Mucosa of descending colon (tissue), 3 donors: ENCODE data around the gene DPPA4. TPM values are rescaled to one million over a fixed set of nuclear protein-coding genes. Genes with fewer than 3 reads are reported as not detected.

ENCODE experiments used
- ATAC-seq: fragments of 200-7000 bp; cut with Tn5 transposase; one replicate; pipeline ENCODE4 v1.9.1; 2020; ENCODE audit warnings: mild to moderate bottlenecking, moderate library complexity
- DNase-seq, 3 donors: peaks; one replicate each; pipeline ENCODE4 v3.0.0-alpha.2; 2020
- H3K36me3 ChIP-seq: fragments of 200-600 bp; one replicate; pipeline ENCODE4 v1.8.0; 2021; ENCODE audit warnings: low read depth, mild to moderate bottlenecking
- H3K4me1 ChIP-seq: fragments of 200-600 bp; one replicate; pipeline ENCODE4 v1.8.0; 2021; ENCODE audit warnings: low read depth, mild to moderate bottlenecking
- H3K4me3 ChIP-seq: fragments of 200-600 bp; one replicate; pipeline ENCODE4 v1.8.0; 2021; ENCODE audit warnings: mild to moderate bottlenecking
- H3K9me3 ChIP-seq: fragments of 200-600 bp; one replicate; pipeline ENCODE4 v1.8.0; 2021; ENCODE audit warnings: mild to moderate bottlenecking
- intact Hi-C, 2 donors: fragments of 100-400 bp; cut with DNase I in 1 of 2; cut with micrococcal nuclease in 1 of 2; formaldehyde crosslinking; loops; one replicate each; pipeline versions ENCODE4 v1.11.0 to v1.11.1; 2022; cut with DNase I, micrococcal nuclease
- total RNA-seq, 3 donors: library from RNA; stranded (reverse); fragmentation: NEBNext Ultra II Directional in 2 of 3; extraction: Animal tissue kit (Norgen Biotek cat#: 25700) in 2 of 3; gene quantifications; one replicate each; pipeline versions ENCODE4 v1.2.1 to v1.2.4, GENCODE V29; 2021 to 2023
- TF ChIP-seq, protein P1 (sequence below): fragments of 200-600 bp; IDR thresholded peaks from one replicate; pipeline ENCODE4 v1.8.0; 2022; ENCODE audit warnings: antibody characterized with exemption, mild to moderate bottlenecking
- donor health status: DM: no; HTN: no; CAD: no; lungs with moderate emphysema.
- donor health status: DM: no; HTN: no; CAD: no.
- donor health status: DM: no; HTN: yes; CAD: no.

The DPPA4 gene
- total RNA-seq, 3 donors from 2014 or later, result not detected

DNA sequence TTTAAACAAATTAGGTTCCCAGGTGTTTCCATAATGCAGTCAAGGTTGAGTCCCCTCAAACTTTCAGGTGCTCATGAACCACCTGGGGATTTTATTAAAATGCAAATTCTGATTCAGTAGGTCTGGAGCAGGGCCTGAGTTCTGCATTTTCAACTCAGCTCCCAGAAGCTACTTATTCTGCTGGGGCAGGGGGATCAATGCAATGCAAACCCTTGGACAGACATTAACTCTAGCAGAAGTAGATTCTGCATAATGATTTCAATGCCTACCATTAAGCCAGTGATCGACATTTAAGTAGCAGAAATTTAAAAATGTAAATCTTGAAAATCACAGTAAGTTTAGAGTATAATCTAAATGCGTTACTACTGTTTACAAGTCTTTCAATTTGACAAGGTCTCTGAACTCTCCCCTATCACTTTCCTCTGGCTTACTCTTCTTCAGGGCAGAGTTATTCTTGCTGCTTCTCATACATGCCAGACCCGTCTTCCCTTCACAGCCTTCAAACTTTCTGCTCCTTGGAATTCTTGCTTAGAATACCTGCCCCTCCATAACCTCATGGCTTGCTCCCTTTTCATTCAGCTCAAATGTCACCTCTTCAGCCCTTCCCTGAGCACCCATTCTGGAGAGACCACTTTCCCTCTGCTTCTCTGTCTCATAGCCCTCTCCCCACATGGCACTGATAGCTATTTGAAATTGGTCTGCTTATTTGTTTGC is 19.3 kb upstream of the DPPA4 start:
- no peaks in the 10 kb centered on the region for H3K4me1 ChIP-seq
- TF ChIP-seq, protein P1, sequence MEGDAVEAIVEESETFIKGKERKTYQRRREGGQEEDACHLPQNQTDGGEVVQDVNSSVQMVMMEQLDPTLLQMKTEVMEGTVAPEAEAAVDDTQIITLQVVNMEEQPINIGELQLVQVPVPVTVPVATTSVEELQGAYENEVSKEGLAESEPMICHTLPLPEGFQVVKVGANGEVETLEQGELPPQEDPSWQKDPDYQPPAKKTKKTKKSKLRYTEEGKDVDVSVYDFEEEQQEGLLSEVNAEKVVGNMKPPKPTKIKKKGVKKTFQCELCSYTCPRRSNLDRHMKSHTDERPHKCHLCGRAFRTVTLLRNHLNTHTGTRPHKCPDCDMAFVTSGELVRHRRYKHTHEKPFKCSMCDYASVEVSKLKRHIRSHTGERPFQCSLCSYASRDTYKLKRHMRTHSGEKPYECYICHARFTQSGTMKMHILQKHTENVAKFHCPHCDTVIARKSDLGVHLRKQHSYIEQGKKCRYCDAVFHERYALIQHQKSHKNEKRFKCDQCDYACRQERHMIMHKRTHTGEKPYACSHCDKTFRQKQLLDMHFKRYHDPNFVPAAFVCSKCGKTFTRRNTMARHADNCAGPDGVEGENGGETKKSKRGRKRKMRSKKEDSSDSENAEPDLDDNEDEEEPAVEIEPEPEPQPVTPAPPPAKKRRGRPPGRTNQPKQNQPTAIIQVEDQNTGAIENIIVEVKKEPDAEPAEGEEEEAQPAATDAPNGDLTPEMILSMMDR, result no peak
- no peaks in the 10 kb centered on the region for H3K9me3 ChIP-seq
- DNase-seq, result no peak
- no peak for ATAC-seq
- H3K36me3 ChIP-seq, result no peaks in the 10 kb centered on the region
- intact Hi-C loops, result no loop called here
- no peak overlapping the region for H3K4me3 ChIP-seq

DNA sequence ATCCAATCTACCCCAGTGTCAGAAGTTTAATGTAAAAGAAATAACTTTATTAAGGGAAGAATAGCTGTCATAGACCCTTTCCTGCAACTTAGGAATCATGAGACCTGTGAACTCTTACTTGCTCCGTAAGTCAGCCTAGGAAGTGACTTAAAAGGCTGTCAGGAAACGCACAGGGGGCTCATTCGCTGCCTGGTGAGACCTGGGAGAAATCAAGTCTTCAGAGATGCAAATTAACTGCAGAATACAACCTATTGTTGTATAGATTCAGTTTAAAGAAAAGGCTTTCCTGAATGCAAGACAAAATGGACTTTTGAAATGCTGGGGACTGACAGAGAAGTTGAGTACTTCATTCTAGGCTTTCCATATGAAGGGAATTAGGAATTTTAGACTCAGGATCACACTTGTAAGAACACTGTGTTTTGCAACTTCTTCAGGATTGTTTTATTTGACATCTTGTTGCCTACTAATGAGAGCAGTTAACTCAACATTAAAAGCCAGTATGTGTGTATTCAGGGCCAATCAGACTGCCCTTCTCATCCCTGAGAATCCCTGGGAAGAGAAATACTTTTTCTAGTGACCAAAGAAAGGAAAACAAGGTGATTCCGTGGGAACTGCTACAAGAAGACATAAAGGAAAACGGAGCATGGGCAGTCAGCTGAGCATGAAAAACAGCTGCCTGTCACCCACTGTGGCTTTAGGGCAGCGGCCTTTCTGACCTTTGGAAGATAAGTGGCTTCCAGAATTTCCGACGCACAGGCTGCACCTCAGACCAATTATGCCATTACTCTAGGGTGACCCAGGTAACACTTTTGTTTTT is 18.5 kb upstream of the DPPA4 start:
- intact Hi-C loops, result no loop called here
- Histone ChIP-seq H3K9me3 (no peaks in the 10 kb centered on the region), H3K4me1 (no peaks in the 10 kb centered on the region), H3K36me3 (no peaks in the 10 kb centered on the region), H3K4me3 (no peak overlapping the region)
- no peak for ATAC-seq
- TF ChIP-seq, protein P1, result no peak
- no peak for DNase-seq

DNA sequence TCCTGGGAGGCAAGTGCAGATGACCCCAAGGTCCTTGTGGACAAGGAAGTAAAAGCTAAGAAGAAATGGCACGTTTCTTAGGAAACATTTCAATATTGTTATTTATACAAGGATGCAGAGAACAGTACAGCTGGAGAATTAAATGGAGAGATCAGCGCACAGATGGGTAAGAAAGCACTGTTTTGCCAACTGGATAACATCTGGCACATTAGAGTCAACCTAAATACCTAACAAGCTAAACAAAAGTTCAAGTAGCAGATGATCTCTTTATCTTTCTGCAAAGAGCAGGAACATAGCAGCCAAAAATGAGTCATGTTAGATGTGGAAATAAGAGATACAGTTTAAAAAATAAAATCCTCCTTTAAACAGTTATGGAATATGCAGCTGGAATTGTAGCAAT is 15.7 kb upstream of the DPPA4 start:
- Histone ChIP-seq H3K36me3 (no peaks in the 10 kb centered on the region), H3K9me3 (no peaks in the 10 kb centered on the region), H3K4me1 (no peaks in the 10 kb centered on the region), H3K4me3 (no peak overlapping the region)
- ATAC-seq (no peak), DNase-seq (no peak)
- intact Hi-C loops, result no loop called here
- TF ChIP-seq, protein P1, result no peak

DNA sequence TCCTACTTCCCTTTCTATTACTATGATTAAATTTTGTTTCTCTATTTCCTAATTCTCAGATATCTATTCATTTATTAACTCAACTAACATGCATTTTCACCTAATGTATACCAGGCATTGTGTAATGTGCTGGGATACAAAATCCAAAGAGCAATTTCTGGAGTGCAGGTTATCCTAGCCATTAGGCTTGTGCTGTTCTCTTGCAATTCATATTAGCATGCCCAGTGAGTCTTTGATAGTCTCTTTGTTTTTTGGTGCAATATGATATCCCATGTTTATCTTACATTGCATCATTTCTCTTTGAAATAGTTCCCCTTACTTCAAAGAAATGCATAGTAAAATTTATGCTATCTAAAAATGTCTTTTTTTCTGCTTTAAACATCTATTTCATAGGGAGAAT is 13.9 kb upstream of the DPPA4 start:
- DNase-seq, result no peak
- Histone ChIP-seq H3K9me3 (no peaks in the 10 kb centered on the region), H3K36me3 (no peaks in the 10 kb centered on the region), H3K4me1 (no peaks in the 10 kb centered on the region), H3K4me3 (no peak overlapping the region)
- TF ChIP-seq, protein P1, result no peak
- ATAC-seq, result no peak
- intact Hi-C loops, result no loop called here

DNA sequence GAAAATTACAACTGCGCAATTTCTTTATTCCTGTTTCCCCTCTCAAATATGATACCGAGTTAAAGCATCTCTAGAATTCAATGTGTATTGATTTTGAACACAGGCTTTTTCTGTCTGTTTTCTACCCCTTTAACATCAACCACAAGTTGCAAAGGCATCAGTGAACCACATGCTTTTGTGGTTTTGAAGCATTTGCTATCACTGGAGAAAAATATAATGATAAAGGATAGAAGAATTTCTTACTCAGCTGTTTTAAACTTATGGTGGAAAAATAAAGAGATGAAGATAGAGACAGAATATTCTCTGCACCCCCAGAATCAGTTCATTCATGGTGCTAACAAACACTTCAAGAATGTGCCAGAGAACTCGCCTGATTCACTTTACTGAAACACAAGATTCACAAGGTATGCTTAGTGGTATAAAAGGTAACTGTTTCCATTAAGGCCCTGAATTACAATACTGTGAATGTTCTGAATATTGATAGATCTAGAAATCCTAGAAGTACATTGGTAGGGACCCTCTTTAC is 9.5 kb upstream of the DPPA4 start:
- intact Hi-C loops, result no loop called here
- ATAC-seq (no peak), DNase-seq (no peak)
- no peaks in the 10 kb centered on the region for H3K4me1 ChIP-seq
- no peaks in the 10 kb centered on the region for H3K9me3 ChIP-seq
- H3K36me3 ChIP-seq, result no peaks in the 10 kb centered on the region
- TF ChIP-seq, protein P1, result no peak
- H3K4me3 ChIP-seq, result no peak overlapping the region
